ENCODE data around the gene NDUFS8. TPM values are rescaled to one million over a fixed set of nuclear protein-coding genes. Genes with fewer than 3 reads are reported as not detected.

NDUFS8 gene
- total and polyA plus RNA-seq, 2 donors: 84.1 to 145 TPM

DNA sequence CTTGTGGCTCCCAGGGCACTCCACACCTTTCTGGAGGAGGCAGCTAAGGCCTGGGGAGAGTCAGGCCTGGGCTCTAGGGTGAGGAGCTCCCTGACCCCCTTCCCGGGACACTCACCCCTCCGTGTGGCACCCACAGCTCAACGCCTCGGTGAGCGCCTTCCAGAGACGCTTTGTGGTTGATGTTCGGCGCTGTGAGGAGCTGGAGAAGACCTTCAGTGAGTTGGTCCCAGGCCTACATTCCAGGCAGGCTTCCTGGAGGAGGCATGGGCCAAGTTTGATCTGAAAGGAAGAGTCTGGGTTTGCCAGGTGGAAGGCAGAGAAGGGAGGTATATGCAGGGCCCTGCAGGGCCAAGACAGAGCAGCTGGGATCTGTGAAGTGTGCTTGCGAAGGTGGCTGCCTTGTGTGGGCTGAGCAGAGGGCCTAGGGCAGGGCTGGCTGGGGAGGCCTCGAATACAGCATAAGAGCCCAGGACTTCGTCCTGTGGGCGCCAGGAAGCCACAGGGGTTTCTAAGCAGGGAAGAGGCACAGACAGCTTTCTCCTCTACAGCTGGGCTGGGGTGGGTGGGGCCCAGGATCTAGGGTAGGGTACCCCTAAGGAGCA is 11.2 kb downstream of the NDUFS8 start:
- Histone ChIP-seq H3K27me3 (ENCODE audit: control insufficient read depth in 2 of 2, insufficient read depth in 1 of 2, low read length in 1 of 2) (no peaks in the 10 kb centered on the region), H3K27ac (ENCODE audit: low read depth in 1 of 2, low read length in 1 of 2) (peak overlapping the region in 1 of 2 donors; percentile 30), H3K36me3 (ENCODE audit: control insufficient read depth in 2 of 2, insufficient read depth in 2 of 2, low read length in 1 of 2) (peaks cover 19 to 49% of the 10 kb centered on the region in 2 donors), H3K9me3 (ENCODE audit: control insufficient read depth in 2 of 2, insufficient read depth in 1 of 2, low read length in 1 of 2) (peaks cover 0 to 4% of the 10 kb centered on the region in 2 donors), H3K4me3 (ENCODE audit: low read length in 2 of 2) (no peak overlapping the region), H3K4me1 (ENCODE audit: control insufficient read depth in 2 of 2, insufficient read depth in 2 of 2, low read length in 2 of 2) (peaks cover 17 to 49% of the 10 kb centered on the region in 2 donors)
- DNase-seq (ENCODE audit: low read depth in 6 of 9, low spot score in 9 of 9): no peak
- WGBS: 82% methylated on average over 12 of the region's 12 CpGs

DNA sequence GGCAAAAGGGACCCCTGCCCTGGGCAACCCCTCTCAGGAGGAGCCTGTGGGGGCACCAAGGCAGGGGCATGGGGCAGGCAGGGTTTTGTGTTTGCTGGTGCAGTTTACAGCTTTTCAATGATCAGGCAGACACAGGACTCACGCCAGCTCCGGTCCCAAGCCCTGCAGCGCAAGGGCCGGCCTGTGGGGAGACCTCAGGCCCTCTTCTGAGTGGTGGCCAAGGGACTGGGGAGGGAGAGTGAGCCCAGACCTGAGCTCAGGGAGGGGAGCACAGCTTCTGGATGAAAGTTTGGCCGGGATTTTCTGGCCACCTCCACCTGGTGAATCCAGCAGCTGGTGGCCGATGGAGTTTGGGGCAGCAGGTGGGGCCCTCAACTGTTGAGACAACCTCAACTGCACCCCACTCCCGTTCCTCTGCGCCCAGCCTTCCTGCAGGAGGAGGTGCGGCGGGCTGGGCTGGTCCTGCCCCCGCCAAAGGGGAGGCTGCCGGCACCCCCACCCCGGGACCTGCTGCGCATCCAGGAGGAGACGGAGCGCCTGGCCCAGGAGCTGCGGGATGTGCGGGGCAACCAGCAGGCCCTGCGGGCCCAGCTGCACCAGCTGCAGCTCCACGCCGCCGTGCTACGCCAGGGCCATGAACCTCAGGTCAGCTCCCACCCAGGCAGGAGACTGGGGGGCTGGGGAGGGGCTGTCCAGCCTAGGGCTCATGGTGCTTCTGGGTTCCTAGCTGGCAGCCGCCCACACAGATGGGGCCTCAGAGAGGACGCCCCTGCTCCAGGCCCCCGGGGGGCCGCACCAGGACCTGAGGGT is 11.9 kb downstream of the NDUFS8 start:
- H3K4me1 ChIP-seq (ENCODE audit: control insufficient read depth in 2 of 2, insufficient read depth in 2 of 2, low read length in 2 of 2): peaks cover 17 to 43% of the 10 kb centered on the region in 2 donors
- no peaks in the 10 kb centered on the region for H3K27me3 ChIP-seq (ENCODE audit: control insufficient read depth in 2 of 2, insufficient read depth in 1 of 2, low read length in 1 of 2)
- H3K27ac ChIP-seq (ENCODE audit: low read depth in 1 of 2, low read length in 1 of 2): no peak overlapping the region
- peaks cover 0 to 4% of the 10 kb centered on the region in 2 donors for H3K9me3 ChIP-seq (ENCODE audit: control insufficient read depth in 2 of 2, insufficient read depth in 1 of 2, low read length in 1 of 2)
- no peak for DNase-seq (ENCODE audit: low read depth in 6 of 9, low spot score in 9 of 9)
- 98% methylated on average over 27 of the region's 27 CpGs for WGBS
- H3K36me3 ChIP-seq (ENCODE audit: control insufficient read depth in 2 of 2, insufficient read depth in 2 of 2, low read length in 1 of 2): peaks cover 20 to 50% of the 10 kb centered on the region in 2 donors
- H3K4me3 ChIP-seq (ENCODE audit: low read length in 2 of 2): no peak overlapping the region

DNA sequence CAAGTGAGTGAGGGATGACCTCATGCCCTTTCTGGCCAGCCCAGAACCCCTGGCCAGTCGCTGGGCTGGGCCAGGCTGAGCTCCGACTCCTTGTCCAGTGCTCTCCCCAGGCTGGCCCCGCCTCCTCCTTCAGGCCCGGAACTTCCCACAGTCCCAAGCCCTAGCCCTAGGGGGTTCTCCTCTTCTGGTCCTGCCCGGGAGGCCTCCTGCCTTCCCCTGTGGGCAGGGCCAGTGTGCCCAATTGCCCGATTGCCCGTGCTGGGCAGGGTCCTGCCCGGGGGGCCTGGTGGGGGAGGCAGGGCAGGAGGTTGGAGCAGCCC is 12.5 kb downstream of the NDUFS8 start:
- H3K9me3 ChIP-seq (ENCODE audit: control insufficient read depth in 2 of 2, insufficient read depth in 1 of 2, low read length in 1 of 2): peaks cover 0 to 4% of the 10 kb centered on the region in 2 donors
- WGBS: 95% methylated on average over 8 of the region's 8 CpGs
- no peak overlapping the region for H3K27ac ChIP-seq (ENCODE audit: low read depth in 1 of 2, low read length in 1 of 2)
- peaks cover 17 to 38% of the 10 kb centered on the region in 2 donors for H3K4me1 ChIP-seq (ENCODE audit: control insufficient read depth in 2 of 2, insufficient read depth in 2 of 2, low read length in 2 of 2)
- no peak for DNase-seq (ENCODE audit: low read depth in 6 of 9, low spot score in 9 of 9)
- H3K36me3 ChIP-seq (ENCODE audit: control insufficient read depth in 2 of 2, insufficient read depth in 2 of 2, low read length in 1 of 2): peaks cover 20 to 56% of the 10 kb centered on the region in 2 donors
- H3K27me3 ChIP-seq (ENCODE audit: control insufficient read depth in 2 of 2, insufficient read depth in 1 of 2, low read length in 1 of 2): no peaks in the 10 kb centered on the region
- no peak overlapping the region for H3K4me3 ChIP-seq (ENCODE audit: low read length in 2 of 2)

DNA sequence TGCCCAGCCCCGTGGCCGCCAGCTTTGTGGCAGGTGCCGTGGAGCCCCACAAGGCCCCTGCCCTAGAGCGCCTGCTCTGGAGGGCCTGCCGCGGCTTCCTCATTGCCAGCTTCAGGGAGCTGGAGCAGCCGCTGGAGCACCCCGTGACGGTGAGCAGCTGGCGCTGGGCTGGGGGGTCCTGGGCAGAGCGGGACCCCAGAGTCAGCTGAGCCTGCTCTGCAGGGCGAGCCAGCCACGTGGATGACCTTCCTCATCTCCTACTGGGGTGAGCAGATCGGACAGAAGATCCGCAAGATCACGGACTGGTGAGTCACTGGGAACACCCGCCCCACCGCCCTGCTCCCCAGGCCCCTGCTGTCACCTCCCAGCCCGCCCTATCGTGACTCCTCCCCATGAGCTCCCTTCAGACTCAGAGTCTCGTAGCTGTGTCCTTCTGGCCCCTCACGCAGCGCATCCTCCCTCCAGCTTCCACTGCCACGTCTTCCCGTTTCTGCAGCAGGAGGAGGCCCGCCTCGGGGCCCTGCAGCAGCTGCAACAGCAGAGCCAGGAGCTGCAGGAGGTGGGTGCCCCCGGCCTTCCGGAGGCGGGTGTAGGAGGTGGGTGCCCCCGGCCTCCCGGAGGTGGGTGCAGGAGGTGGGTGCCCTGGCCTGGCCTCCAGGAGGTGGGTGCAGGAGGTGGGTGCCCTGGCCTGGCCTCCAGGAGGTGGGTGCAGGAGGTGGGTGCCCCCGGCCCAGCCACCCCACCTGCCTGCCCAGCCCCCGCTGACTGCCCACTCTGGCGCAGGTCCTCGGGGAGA is 13.1 kb downstream of the NDUFS8 start:
- Histone ChIP-seq H3K27me3 (ENCODE audit: control insufficient read depth in 2 of 2, insufficient read depth in 1 of 2, low read length in 1 of 2) (no peaks in the 10 kb centered on the region), H3K27ac (ENCODE audit: low read depth in 1 of 2, low read length in 1 of 2) (no peak overlapping the region), H3K36me3 (ENCODE audit: control insufficient read depth in 2 of 2, insufficient read depth in 2 of 2, low read length in 1 of 2) (peaks cover 21 to 58% of the 10 kb centered on the region in 2 donors), H3K9me3 (ENCODE audit: control insufficient read depth in 2 of 2, insufficient read depth in 1 of 2, low read length in 1 of 2) (peaks cover 0 to 4% of the 10 kb centered on the region in 2 donors), H3K4me3 (ENCODE audit: low read length in 2 of 2) (no peak overlapping the region), H3K4me1 (ENCODE audit: control insufficient read depth in 2 of 2, insufficient read depth in 2 of 2, low read length in 2 of 2) (peaks cover 16 to 33% of the 10 kb centered on the region in 2 donors)
- no peak for DNase-seq (ENCODE audit: low read depth in 6 of 9, low spot score in 9 of 9)
- WGBS: 97% methylated on average over 36 of the region's 36 CpGs

DNA sequence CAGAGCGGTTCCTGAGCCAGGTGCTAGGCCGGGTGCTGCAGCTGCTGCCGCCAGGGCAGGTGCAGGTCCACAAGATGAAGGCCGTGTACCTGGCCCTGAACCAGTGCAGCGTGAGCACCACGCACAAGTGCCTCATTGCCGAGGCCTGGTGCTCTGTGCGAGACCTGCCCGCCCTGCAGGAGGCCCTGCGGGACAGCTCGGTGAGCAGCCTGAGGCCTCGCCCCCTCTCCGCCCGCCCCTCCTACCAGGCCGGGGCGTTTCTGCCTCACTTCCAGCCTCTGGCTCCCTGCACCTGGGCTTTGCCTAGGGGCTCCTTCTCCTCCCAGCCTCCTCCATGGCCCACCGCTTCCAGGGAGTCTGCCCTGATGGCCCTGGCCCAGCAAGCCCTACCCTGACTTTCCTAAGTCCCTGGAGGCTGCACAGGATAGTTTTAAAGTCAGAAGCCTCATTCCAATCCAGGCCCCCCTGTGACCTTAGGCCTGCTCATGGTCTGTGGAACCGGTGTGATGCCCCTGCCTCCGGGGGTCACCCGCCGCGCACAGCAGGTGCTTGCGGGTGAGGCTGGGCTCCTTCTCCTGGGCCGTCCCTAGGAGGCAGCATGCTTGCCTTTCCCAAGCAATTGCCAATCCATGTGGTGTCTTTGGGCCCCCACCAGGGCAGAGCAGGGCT is 13.8 kb downstream of the NDUFS8 start:
- H3K4me3 ChIP-seq (ENCODE audit: low read length in 2 of 2): no peak overlapping the region
- no peak for DNase-seq (ENCODE audit: low read depth in 6 of 9, low spot score in 9 of 9)
- peaks cover 0 to 4% of the 10 kb centered on the region in 2 donors for H3K9me3 ChIP-seq (ENCODE audit: control insufficient read depth in 2 of 2, insufficient read depth in 1 of 2, low read length in 1 of 2)
- H3K27me3 ChIP-seq (ENCODE audit: control insufficient read depth in 2 of 2, insufficient read depth in 1 of 2, low read length in 1 of 2): no peaks in the 10 kb centered on the region
- H3K4me1 ChIP-seq (ENCODE audit: control insufficient read depth in 2 of 2, insufficient read depth in 2 of 2, low read length in 2 of 2): peaks cover 10 to 28% of the 10 kb centered on the region in 2 donors
- no peak overlapping the region for H3K27ac ChIP-seq (ENCODE audit: low read depth in 1 of 2, low read length in 1 of 2)
- H3K36me3 ChIP-seq (ENCODE audit: control insufficient read depth in 2 of 2, insufficient read depth in 2 of 2, low read length in 1 of 2): peaks cover 28 to 66% of the 10 kb centered on the region in 2 donors
- WGBS: 96% methylated on average over 24 of the region's 24 CpGs

DNA sequence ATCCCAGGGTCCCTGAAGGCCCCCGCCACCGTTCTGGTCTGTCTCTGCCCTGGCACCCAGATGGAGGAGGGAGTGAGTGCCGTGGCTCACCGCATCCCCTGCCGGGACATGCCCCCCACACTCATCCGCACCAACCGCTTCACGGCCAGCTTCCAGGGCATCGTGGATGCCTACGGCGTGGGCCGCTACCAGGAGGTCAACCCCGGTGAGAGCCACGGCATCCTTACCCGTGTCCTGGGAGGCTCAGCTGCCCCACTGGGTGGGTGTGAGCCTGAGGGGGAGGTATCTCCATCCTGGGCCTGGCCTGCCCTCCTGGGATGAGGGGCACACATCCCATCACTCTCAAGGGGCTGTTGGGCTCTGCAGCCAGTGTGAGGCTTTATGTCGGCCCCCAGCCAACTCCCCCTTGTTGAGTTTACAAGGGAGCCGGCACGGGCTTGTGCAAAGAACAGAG is 14.4 kb downstream of the NDUFS8 start:
- DNase-seq (ENCODE audit: low read depth in 6 of 9, low spot score in 9 of 9): no peak
- no peak overlapping the region for H3K27ac ChIP-seq (ENCODE audit: low read depth in 1 of 2, low read length in 1 of 2)
- H3K9me3 ChIP-seq (ENCODE audit: control insufficient read depth in 2 of 2, insufficient read depth in 1 of 2, low read length in 1 of 2): peaks cover 0 to 1% of the 10 kb centered on the region in 2 donors
- H3K36me3 ChIP-seq (ENCODE audit: control insufficient read depth in 2 of 2, insufficient read depth in 2 of 2, low read length in 1 of 2): peaks cover 34 to 72% of the 10 kb centered on the region in 2 donors
- H3K27me3 ChIP-seq (ENCODE audit: control insufficient read depth in 2 of 2, insufficient read depth in 1 of 2, low read length in 1 of 2): no peaks in the 10 kb centered on the region
- H3K4me3 ChIP-seq (ENCODE audit: low read length in 2 of 2): no peak overlapping the region
- H3K4me1 ChIP-seq (ENCODE audit: control insufficient read depth in 2 of 2, insufficient read depth in 2 of 2, low read length in 2 of 2): peaks cover 5 to 22% of the 10 kb centered on the region in 2 donors
- WGBS: 96% methylated on average over 18 of the region's 18 CpGs

GRCh38 chr11:68047437-68048290 is 17.2 kb downstream of the NDUFS8 start:
- WGBS: 97% methylated on average over 37 of the region's 37 CpGs
- Histone ChIP-seq H3K4me3 (ENCODE audit: low read length in 2 of 2) (no peak overlapping the region), H3K9me3 (ENCODE audit: control insufficient read depth in 2 of 2, insufficient read depth in 1 of 2, low read length in 1 of 2) (no peaks in the 10 kb centered on the region), H3K4me1 (ENCODE audit: control insufficient read depth in 2 of 2, insufficient read depth in 2 of 2, low read length in 2 of 2) (no peaks in the 10 kb centered on the region), H3K27me3 (ENCODE audit: control insufficient read depth in 2 of 2, insufficient read depth in 1 of 2, low read length in 1 of 2) (no peaks in the 10 kb centered on the region), H3K36me3 (ENCODE audit: control insufficient read depth in 2 of 2, insufficient read depth in 2 of 2, low read length in 1 of 2) (peaks cover 49 to 88% of the 10 kb centered on the region in 2 donors), H3K27ac (ENCODE audit: low read depth in 1 of 2, low read length in 1 of 2) (no peak overlapping the region)
- no peak for DNase-seq (ENCODE audit: low read depth in 6 of 9, low spot score in 9 of 9)

All from thymus (tissue), 11 donors.